ENCODE measurements around the gene THADA. TPM values are rescaled to one million over a fixed set of nuclear protein-coding genes. Genes with fewer than 3 reads are reported as not detected.

THADA gene
- total RNA-seq, 4 donors from 2014 or later, result 49.9 to 90.2 (median 65.2) TPM

- H3K36me3 ChIP-seq, result peaks cover 44 to 56% of the 10 kb centered on the region in 2 donors
Observed at GRCh38 chr2:43226558-43226954, 369.3 kb downstream of the THADA start, which contains the start of gene ZFP36L2. Gene ZFP36L2, minus strand, starts transcription at chr2:43226606. Its CDS starts 291 bp downstream, at chr2:43226315.

GRCh38 chr2:43225788-43226557 lies 369.9 kb downstream of the THADA start:
- Histone ChIP-seq H3K27ac (peak overlapping the region; percentile 99 to 100 (median 100)), H3K27me3 (no peaks in the 10 kb centered on the region), H3K9me3 (no peaks in the 10 kb centered on the region), H3K4me1 (peaks cover 26 to 27% of the 10 kb centered on the region in 2 donors), H3K36me3 (peaks cover 44 to 52% of the 10 kb centered on the region in 2 donors), H3K4me3 (replicated peaks in 1 of 3) (peak overlapping the region; percentile 91 to 99 (median 97))
- peak in 1 of 2 donors; percentile 72 for TF ChIP-seq POLR2A (IDR thresholded peaks at IDR 0.05)
- TF ChIP-seq CTCF (IDR thresholded peaks at IDR 0.05), result no peak
- peak; percentile 39 to 51 for DNase-seq
- 0% methylated on average over 25 to 28 of the region's 80 CpGs for WGBS, 2 donors
- intact Hi-C loops (cut with DNase I), result loop anchor here (5.0 kb wide), 1 partner anchor 279 kb away; no protein-coding TSS in a partner anchor

More at GRCh38 chr2:43226558-43226954, 369.3 kb downstream of the THADA start, which contains the start of gene ZFP36L2:
- peak within 1 kb of the TSS; percentile 91 to 99 (median 97) for H3K4me3 ChIP-seq (replicated peaks in 1 of 3)
- peak; percentile 96 to 97 for DNase-seq
- peaks cover 22% of the 10 kb centered on the region in 2 donors for H3K4me1 ChIP-seq
- TF ChIP-seq POLR2A (IDR thresholded peaks at IDR 0.05), result peak; percentile 83 to 99
- TF ChIP-seq CTCF (IDR thresholded peaks at IDR 0.05), result no peak
- intact Hi-C loops (cut with DNase I), result loop anchor here (5.0 kb wide), 1 partner anchor 279 kb away; no protein-coding TSS in a partner anchor
- no CpG with 5 or more reads among the region's 58 CpGs for WGBS, 2 donors
- H3K27ac ChIP-seq, result peak within 1 kb of the TSS; percentile 99 to 100 (median 100)
- no peaks in the 10 kb centered on the region for H3K9me3 ChIP-seq
- H3K27me3 ChIP-seq, result no peaks in the 10 kb centered on the region

GRCh38 chr2:43225093-43225787 lies 370.6 kb downstream of the THADA start:
- intact Hi-C loops (cut with DNase I), result loop anchor here (5.0 kb wide), 1 partner anchor 278 kb away; no protein-coding TSS in a partner anchor
- 0 to 1% methylated on average over 20 to 21 of the region's 74 CpGs for WGBS, 2 donors
- Histone ChIP-seq H3K27ac (peak overlapping the region; percentile 99 to 100 (median 100)), H3K4me1 (peaks cover 27 to 33% of the 10 kb centered on the region in 2 donors), H3K36me3 (peaks cover 44 to 46% of the 10 kb centered on the region in 2 donors), H3K9me3 (no peaks in the 10 kb centered on the region), H3K27me3 (no peaks in the 10 kb centered on the region), H3K4me3 (replicated peaks in 1 of 3) (peak overlapping the region; percentile 91 to 99 (median 97))
- TF ChIP-seq POLR2A (IDR thresholded peaks at IDR 0.05) (peak in 1 of 2 donors; percentile 10), CTCF (IDR thresholded peaks at IDR 0.05) (no peak)
- DNase-seq, result peak; percentile 49 to 54

GRCh38 chr2:43224571-43225092 lies 371.2 kb downstream of the THADA start:
- DNase-seq, result peak in 1 of 2 donors; percentile 11
- Histone ChIP-seq H3K9me3 (no peaks in the 10 kb centered on the region), H3K4me3 (replicated peaks in 1 of 3) (peak overlapping the region; percentile 91 to 99 (median 97)), H3K4me1 (peaks cover 27 to 35% of the 10 kb centered on the region in 2 donors), H3K27me3 (no peaks in the 10 kb centered on the region), H3K36me3 (peaks cover 44 to 45% of the 10 kb centered on the region in 2 donors), H3K27ac (peak overlapping the region; percentile 99 to 100 (median 100))
- TF ChIP-seq POLR2A (IDR thresholded peaks at IDR 0.05) (no peak), CTCF (IDR thresholded peaks at IDR 0.05) (no peak)
- 1% methylated on average over 23 of the region's 74 CpGs; no CpG with 5 or more reads in 1 of the 2 donors for WGBS, 2 donors
- intact Hi-C loops (cut with DNase I), result loop anchor here (5.0 kb wide), 2 partner anchors 277 to 397 kb away; no protein-coding TSS in a partner anchor

Measured in thyroid gland (tissue), 4 donors.